Measurements from ENCODE around the gene MAP3K2.

DNA sequence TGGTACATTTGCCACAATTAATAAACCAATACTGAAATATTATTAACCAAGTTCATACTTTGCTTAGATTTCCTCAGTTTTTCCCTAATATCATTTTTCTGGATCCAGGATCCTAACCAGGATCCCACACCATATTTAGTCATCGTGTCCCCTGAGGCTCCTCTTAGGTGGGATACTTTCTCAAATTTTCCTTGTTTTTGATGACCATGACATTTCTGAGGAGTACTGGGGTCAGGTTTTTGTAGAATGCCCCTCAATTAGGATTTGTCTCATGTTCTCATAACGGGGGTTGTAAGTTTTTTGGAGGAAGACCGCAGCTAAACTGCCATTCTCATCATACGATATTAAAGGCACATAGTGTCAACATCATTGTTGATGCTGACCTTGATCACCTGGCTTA is 78.3 kb downstream of the MAP3K2 start:
- TF ChIP-seq, protein P1, sequence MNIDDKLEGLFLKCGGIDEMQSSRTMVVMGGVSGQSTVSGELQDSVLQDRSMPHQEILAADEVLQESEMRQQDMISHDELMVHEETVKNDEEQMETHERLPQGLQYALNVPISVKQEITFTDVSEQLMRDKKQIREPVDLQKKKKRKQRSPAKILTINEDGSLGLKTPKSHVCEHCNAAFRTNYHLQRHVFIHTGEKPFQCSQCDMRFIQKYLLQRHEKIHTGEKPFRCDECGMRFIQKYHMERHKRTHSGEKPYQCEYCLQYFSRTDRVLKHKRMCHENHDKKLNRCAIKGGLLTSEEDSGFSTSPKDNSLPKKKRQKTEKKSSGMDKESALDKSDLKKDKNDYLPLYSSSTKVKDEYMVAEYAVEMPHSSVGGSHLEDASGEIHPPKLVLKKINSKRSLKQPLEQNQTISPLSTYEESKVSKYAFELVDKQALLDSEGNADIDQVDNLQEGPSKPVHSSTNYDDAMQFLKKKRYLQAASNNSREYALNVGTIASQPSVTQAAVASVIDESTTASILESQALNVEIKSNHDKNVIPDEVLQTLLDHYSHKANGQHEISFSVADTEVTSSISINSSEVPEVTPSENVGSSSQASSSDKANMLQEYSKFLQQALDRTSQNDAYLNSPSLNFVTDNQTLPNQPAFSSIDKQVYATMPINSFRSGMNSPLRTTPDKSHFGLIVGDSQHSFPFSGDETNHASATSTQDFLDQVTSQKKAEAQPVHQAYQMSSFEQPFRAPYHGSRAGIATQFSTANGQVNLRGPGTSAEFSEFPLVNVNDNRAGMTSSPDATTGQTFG (tag by site-specific recombination; IDR thresholded peaks at IDR 0.05; ENCODE audit: borderline replicate concordance): no peak
- TF ChIP-seq, protein P2, sequence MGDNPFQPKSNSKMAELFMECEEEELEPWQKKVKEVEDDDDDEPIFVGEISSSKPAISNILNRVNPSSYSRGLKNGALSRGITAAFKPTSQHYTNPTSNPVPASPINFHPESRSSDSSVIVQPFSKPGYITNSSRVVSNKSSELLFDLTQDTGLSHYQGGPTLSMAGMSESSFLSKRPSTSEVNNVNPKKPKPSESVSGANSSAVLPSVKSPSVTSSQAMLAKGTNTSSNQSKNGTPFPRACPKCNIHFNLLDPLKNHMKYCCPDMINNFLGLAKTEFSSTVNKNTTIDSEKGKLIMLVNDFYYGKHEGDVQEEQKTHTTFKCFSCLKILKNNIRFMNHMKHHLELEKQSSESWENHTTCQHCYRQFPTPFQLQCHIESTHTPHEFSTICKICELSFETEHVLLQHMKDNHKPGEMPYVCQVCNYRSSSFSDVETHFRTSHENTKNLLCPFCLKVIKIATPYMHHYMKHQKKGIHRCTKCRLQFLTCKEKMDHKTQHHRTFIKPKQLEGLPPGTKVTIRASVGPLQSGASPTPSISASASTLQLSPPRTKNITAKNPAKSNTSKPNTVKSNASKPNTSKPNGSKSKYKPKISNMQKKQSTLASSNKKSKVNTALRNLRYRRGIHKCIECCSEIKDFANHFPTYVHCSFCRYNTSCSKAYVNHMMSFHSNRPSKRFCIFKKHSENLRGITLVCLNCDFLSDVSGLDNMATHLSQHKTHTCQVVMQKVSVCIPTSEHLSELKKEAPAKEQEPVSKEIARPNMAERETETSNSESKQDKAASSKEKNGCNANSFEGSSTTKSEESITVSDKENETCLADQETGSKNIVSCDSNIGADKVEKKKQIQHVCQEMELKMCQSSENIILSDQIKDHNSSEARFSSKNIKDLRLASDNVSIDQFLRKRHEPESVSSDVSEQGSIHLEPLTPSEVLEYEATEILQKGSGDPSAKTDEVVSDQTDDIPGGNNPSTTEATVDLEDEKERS (tag by site-specific recombination; IDR thresholded peaks at IDR 0.05): no peak
- TF ChIP-seq, protein P3, sequence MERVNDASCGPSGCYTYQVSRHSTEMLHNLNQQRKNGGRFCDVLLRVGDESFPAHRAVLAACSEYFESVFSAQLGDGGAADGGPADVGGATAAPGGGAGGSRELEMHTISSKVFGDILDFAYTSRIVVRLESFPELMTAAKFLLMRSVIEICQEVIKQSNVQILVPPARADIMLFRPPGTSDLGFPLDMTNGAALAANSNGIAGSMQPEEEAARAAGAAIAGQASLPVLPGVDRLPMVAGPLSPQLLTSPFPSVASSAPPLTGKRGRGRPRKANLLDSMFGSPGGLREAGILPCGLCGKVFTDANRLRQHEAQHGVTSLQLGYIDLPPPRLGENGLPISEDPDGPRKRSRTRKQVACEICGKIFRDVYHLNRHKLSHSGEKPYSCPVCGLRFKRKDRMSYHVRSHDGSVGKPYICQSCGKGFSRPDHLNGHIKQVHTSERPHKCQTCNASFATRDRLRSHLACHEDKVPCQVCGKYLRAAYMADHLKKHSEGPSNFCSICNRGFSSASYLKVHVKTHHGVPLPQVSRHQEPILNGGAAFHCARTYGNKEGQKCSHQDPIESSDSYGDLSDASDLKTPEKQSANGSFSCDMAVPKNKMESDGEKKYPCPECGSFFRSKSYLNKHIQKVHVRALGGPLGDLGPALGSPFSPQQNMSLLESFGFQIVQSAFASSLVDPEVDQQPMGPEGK (tag by site-specific recombination; IDR thresholded peaks at IDR 0.05): no peak
- TF ChIP-seq, protein P4, sequence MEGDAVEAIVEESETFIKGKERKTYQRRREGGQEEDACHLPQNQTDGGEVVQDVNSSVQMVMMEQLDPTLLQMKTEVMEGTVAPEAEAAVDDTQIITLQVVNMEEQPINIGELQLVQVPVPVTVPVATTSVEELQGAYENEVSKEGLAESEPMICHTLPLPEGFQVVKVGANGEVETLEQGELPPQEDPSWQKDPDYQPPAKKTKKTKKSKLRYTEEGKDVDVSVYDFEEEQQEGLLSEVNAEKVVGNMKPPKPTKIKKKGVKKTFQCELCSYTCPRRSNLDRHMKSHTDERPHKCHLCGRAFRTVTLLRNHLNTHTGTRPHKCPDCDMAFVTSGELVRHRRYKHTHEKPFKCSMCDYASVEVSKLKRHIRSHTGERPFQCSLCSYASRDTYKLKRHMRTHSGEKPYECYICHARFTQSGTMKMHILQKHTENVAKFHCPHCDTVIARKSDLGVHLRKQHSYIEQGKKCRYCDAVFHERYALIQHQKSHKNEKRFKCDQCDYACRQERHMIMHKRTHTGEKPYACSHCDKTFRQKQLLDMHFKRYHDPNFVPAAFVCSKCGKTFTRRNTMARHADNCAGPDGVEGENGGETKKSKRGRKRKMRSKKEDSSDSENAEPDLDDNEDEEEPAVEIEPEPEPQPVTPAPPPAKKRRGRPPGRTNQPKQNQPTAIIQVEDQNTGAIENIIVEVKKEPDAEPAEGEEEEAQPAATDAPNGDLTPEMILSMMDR (tag by site-specific recombination; IDR thresholded peaks at IDR 0.05): no peak
- TF ChIP-seq ZBTB8A (tag by site-specific recombination; IDR thresholded peaks at IDR 0.05): no peak
